PC-9 (cell line): Measurements from ENCODE around the gene AOPEP.

Experiments used
- CTCF ChIP-seq: fragments of 200-600 bp; sonication (generic); conservative IDR thresholded peaks from 2 replicates; pipeline ENCODE4 v1.6.1; 2017; ENCODE audit warnings: mixed run types, antibody characterized with exemption, mild to moderate bottlenecking, moderate library complexity
- EZH2 ChIP-seq: fragments of 200-600 bp; sonication (generic); IDR thresholded peaks from 2 replicates; pipeline ENCODE4 v1.8.0; 2017; ENCODE audit warnings: antibody characterized with exemption, low read depth

GRCh38 chr9:95031711-95032461 is 305.4 kb downstream of the AOPEP start:
- TF ChIP-seq CTCF (no peak), EZH2 (no peak)
